ENCODE results near the gene SULT6B1.

DNA sequence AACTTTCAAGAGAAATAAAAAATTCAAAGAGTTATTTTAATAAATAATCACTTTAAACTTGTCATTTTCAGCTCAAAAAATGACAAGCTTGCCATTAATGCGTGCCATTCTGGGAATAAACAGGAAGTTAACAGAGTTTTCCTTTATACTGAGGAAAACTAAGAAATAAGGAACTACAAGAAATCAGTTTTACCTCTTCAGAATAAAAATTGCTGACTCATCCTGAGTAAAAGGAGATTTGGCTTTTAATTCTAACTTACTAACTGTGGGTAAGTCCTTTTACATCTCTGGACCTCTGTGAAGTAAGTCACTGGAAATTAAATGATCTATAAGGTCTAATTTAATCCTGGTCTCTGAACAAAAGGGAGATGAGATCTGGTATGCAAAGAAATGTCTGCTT is 26.8 kb upstream of the SULT6B1 start:
- TF ChIP-seq, protein P1, sequence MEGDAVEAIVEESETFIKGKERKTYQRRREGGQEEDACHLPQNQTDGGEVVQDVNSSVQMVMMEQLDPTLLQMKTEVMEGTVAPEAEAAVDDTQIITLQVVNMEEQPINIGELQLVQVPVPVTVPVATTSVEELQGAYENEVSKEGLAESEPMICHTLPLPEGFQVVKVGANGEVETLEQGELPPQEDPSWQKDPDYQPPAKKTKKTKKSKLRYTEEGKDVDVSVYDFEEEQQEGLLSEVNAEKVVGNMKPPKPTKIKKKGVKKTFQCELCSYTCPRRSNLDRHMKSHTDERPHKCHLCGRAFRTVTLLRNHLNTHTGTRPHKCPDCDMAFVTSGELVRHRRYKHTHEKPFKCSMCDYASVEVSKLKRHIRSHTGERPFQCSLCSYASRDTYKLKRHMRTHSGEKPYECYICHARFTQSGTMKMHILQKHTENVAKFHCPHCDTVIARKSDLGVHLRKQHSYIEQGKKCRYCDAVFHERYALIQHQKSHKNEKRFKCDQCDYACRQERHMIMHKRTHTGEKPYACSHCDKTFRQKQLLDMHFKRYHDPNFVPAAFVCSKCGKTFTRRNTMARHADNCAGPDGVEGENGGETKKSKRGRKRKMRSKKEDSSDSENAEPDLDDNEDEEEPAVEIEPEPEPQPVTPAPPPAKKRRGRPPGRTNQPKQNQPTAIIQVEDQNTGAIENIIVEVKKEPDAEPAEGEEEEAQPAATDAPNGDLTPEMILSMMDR (IDR thresholded peaks at IDR 0.05) = no peak
- TF ChIP-seq ZFP36 (IDR thresholded peaks at IDR 0.05; ENCODE audit: borderline replicate concordance, partially characterized antibody) = no peak
- TF ChIP-seq JUN (IDR thresholded peaks at IDR 0.05) = no peak
- no peak for TF ChIP-seq POLR2A (IDR thresholded peaks at IDR 0.05; ENCODE audit: low read length)
- no peak for TF ChIP-seq RCOR1 (IDR thresholded peaks at IDR 0.05; ENCODE audit: low read depth, low read length)
- TF ChIP-seq, protein P2, sequence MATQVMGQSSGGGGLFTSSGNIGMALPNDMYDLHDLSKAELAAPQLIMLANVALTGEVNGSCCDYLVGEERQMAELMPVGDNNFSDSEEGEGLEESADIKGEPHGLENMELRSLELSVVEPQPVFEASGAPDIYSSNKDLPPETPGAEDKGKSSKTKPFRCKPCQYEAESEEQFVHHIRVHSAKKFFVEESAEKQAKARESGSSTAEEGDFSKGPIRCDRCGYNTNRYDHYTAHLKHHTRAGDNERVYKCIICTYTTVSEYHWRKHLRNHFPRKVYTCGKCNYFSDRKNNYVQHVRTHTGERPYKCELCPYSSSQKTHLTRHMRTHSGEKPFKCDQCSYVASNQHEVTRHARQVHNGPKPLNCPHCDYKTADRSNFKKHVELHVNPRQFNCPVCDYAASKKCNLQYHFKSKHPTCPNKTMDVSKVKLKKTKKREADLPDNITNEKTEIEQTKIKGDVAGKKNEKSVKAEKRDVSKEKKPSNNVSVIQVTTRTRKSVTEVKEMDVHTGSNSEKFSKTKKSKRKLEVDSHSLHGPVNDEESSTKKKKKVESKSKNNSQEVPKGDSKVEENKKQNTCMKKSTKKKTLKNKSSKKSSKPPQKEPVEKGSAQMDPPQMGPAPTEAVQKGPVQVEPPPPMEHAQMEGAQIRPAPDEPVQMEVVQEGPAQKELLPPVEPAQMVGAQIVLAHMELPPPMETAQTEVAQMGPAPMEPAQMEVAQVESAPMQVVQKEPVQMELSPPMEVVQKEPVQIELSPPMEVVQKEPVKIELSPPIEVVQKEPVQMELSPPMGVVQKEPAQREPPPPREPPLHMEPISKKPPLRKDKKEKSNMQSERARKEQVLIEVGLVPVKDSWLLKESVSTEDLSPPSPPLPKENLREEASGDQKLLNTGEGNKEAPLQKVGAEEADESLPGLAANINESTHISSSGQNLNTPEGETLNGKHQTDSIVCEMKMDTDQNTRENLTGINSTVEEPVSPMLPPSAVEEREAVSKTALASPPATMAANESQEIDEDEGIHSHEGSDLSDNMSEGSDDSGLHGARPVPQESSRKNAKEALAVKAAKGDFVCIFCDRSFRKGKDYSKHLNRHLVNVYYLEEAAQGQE (IDR thresholded peaks at IDR 0.05) = no peak
- TF ChIP-seq TP53 (CRISPR knock-in tag; IDR thresholded peaks at IDR 0.05) = no peak
- TF ChIP-seq RARB (CRISPR knock-in tag; IDR thresholded peaks at IDR 0.05) = no peak
- TF ChIP-seq HOXA7 (CRISPR knock-in tag; IDR thresholded peaks at IDR 0.05) = no peak
- TF ChIP-seq, protein P3, sequence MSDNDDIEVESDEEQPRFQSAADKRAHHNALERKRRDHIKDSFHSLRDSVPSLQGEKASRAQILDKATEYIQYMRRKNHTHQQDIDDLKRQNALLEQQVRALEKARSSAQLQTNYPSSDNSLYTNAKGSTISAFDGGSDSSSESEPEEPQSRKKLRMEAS (IDR thresholded peaks at IDR 0.05) = no peak

All from A549 (cell line).